Measurements from ENCODE around the gene COL4A4.

DNA sequence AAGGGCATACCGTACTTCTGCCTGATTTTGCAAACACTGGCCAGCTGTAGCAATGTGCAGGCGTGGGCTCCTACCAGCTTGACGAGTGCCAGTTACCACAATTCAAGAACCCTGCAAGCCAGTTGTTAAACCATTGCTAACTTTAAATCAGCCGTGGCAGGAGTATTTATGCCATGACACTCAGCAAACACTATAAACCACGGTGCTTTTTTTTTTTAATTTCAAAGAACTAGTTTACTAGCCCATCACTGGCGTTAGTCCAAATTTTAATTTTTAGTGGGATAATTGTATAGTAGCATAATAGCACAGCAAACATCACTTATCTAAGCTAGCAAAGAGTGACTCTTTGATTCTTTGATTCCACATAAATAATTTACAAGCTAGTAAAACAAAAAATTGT lies 111.1 kb downstream of the COL4A4 start:
- TF ChIP-seq BRCA1 (CRISPR knock-in tag; IDR thresholded peaks at IDR 0.05), result no peak
- TF ChIP-seq ZNF274 (CRISPR knock-in tag; IDR thresholded peaks at IDR 0.05), result no peak
- TF ChIP-seq, protein P1, sequence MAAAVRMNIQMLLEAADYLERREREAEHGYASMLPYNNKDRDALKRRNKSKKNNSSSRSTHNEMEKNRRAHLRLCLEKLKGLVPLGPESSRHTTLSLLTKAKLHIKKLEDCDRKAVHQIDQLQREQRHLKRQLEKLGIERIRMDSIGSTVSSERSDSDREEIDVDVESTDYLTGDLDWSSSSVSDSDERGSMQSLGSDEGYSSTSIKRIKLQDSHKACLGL (CRISPR knock-in tag; IDR thresholded peaks at IDR 0.05), result no peak
- TF ChIP-seq, protein P2, sequence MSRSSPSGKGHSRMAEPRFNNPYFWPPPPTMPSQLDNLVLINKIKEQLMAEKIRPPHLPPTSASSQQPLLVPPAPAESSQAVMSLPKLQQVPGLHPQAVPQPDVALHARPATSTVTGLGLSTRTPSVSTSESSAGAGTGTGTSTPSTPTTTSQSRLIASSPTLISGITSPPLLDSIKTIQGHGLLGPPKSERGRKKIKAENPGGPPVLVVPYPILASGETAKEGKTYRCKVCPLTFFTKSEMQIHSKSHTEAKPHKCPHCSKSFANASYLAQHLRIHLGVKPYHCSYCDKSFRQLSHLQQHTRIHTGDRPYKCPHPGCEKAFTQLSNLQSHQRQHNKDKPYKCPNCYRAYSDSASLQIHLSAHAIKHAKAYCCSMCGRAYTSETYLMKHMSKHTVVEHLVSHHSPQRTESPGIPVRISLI (CRISPR knock-in tag; IDR thresholded peaks at IDR 0.05; ENCODE audit: borderline replicate concordance), result no peak
- TF ChIP-seq ZNF251 (CRISPR knock-in tag; IDR thresholded peaks at IDR 0.05), result no peak
- no peak for TF ChIP-seq GTF2F1 (IDR thresholded peaks at IDR 0.05; ENCODE audit: low read length)
- TF ChIP-seq HHEX (CRISPR knock-in tag; IDR thresholded peaks at IDR 0.05), result no peak
- TF ChIP-seq POLR2AphosphoS5 (IDR thresholded peaks at IDR 0.05; ENCODE audit: low read depth, low read length), result no peak

Data from HepG2 (cell line).